K562 (cell line): ENCODE measurements around the gene TXNL1. TPM values are rescaled to one million over a fixed set of nuclear protein-coding genes. Genes with fewer than 3 reads are reported as not detected.

Source experiments
- ERF ChIP-seq: fragments of 450-650 bp; formaldehyde crosslinking; IDR thresholded peaks from 2 replicates; pipeline ENCODE4 v1.4.0; 2020; ENCODE audit warnings: mild to moderate bottlenecking, mixed read lengths
- HNRNPH1 ChIP-seq: fragments of 200-400 bp; formaldehyde crosslinking; optimal IDR thresholded peaks from 2 replicates; pipeline ENCODE3; 2017; ENCODE audit warnings: low read depth, mild to moderate bottlenecking, low read length, moderate library complexity
- HNRNPK ChIP-seq: fragments of 200-400 bp; formaldehyde crosslinking; IDR thresholded peaks from one replicate; pipeline ENCODE4 v1.6.1; 2018; ENCODE audit warnings: mild to moderate bottlenecking, low read depth, low read length; ENCODE audit not compliant: poor library complexity, severe bottlenecking
- PKNOX1 ChIP-seq: fragments of 450-650 bp; IDR thresholded peaks from 2 replicates; pipeline ENCODE4 v1.6.1; 2016
- SMARCB1 ChIP-seq: IDR thresholded peaks from 2 replicates; pipeline ENCODE4 v1.6.1; 2011; ENCODE audit warnings: improper control_type of control experiment, low read depth; ENCODE audit not compliant: insufficient read length
- SRF ChIP-seq, 2 experiments: fragments of 250-450, 450-650 bp in 1 of 2; sonication (Bioruptor Pico) in 1 of 2; sonication (generic) in 1 of 2; formaldehyde crosslinking; IDR thresholded peaks; 2 replicates each; pipeline versions ENCODE4 v1.5.0 to v1.5.1; 2020 to 2022; ENCODE audit warnings: mild to moderate bottlenecking in 1 of 2, missing genetic modification reagents in 1 of 2
- WHSC1 ChIP-seq: IDR thresholded peaks from one replicate; pipeline ENCODE4 v1.6.1; 2012; ENCODE audit warnings: low read length, control low read depth, inconsistent platforms
- ZBTB5 ChIP-seq: fragments of 450-650 bp; IDR thresholded peaks from 2 replicates; pipeline ENCODE4 v1.6.1; 2017; ENCODE audit warnings: antibody characterized with exemption
- ZNF175 ChIP-seq: fragments of 200-800 bp; sonication (Bioruptor generic); IDR thresholded peaks from 2 replicates; pipeline ENCODE4 v1.6.1; 2016; ENCODE audit warnings: low read depth, mild to moderate bottlenecking, missing genetic modification characterization, missing compliant biosample characterization
- ZNF668 ChIP-seq: fragments of 250-450 bp; sonication (Bioruptor Pico); IDR thresholded peaks from 2 replicates; pipeline ENCODE4 v1.8.0; 2022; ENCODE audit warnings: mild to moderate bottlenecking, inconsistent platforms
- polyA plus RNA-seq, 8 experiments: library from polyadenylated mRNA; depleted of rRNA in 4 of 8; stranded (reverse) in 5 of 8; unstranded in 3 of 8; fragments of >200 nt; fragmentation: Nextera tagmentation in 2 of 8; fragmentation: Illumina TruSeq in 1 of 8; extraction: Ambion mirVana in 2 of 8; extraction: Trizol in 1 of 8; gene quantifications; 2 replicates each; pipeline versions ENCODE4 v1.2.1 to v1.2.3, GENCODE V29; 2011 to 2014; ENCODE audit warnings: inconsistent platforms in 1 of 8, missing spikeins in 1 of 8
- total RNA-seq, 7 experiments: library from RNA; depleted of rRNA in 6 of 7; stranded (reverse); fragments of >200 nt in 6 of 7; fragmentation: Illumina TruSeq in 2 of 7; extraction: Trizol in 2 of 7; gene quantifications; 2 replicates each; pipeline versions ENCODE4 v1.2.1 to v1.2.3, GENCODE V29; 2011 to 2021; ENCODE audit warnings: low replicate concordance in 1 of 7
- TF ChIP-seq, protein P1 (sequence below): fragments of 250-450 bp; sonication (Bioruptor Pico); IDR thresholded peaks from 2 replicates; pipeline ENCODE4 v1.5.0; 2021; ENCODE audit warnings: mild to moderate bottlenecking, moderate library complexity
- TF ChIP-seq, protein P2 (sequence below): fragments of 250-450 bp; sonication (Bioruptor Pico); IDR thresholded peaks from 2 replicates; pipeline ENCODE4 v1.5.0; 2022; ENCODE audit warnings: mild to moderate bottlenecking
- TF ChIP-seq, protein P3 (sequence below): sonication (generic); formaldehyde crosslinking; IDR thresholded peaks from 2 replicates; pipeline ENCODE4 v1.8.0; 2022; ENCODE audit warnings: mild to moderate bottlenecking, missing genetic modification reagents
- TF ChIP-seq, protein P4 (sequence below): fragments of 450-650 bp; formaldehyde crosslinking; conservative IDR thresholded peaks from 2 replicates; pipeline ENCODE4 v1.4.0; 2022; ENCODE audit warnings: mild to moderate bottlenecking, missing genetic modification characterization

TXNL1 gene
- total and polyA plus RNA-seq, 9 of the 15 experiments (the other 6 are each of a cell fraction or from before 2014, with no cell fraction given): 45.4 to 103 (median 65.7) TPM

GRCh38 chr18:56650944-56651770 is 12.8 kb upstream of the TXNL1 start, which contains the start of gene WDR7 (continued):
- TF ChIP-seq SMARCB1 (no peak), SRF (CRISPR knock-in tag; IDR thresholded peaks at IDR 0.05) (no peak; a peak in 1 of 4 replicates), WHSC1 (no peak), PKNOX1 (peak; percentile 92), ZBTB5 (no peak), ERF (CRISPR knock-in tag) (no peak), ZNF175 (CRISPR knock-in tag) (no peak), ZNF668 (no peak), HNRNPK (no peak), HNRNPH1 (no peak)
- TF ChIP-seq, protein P1, sequence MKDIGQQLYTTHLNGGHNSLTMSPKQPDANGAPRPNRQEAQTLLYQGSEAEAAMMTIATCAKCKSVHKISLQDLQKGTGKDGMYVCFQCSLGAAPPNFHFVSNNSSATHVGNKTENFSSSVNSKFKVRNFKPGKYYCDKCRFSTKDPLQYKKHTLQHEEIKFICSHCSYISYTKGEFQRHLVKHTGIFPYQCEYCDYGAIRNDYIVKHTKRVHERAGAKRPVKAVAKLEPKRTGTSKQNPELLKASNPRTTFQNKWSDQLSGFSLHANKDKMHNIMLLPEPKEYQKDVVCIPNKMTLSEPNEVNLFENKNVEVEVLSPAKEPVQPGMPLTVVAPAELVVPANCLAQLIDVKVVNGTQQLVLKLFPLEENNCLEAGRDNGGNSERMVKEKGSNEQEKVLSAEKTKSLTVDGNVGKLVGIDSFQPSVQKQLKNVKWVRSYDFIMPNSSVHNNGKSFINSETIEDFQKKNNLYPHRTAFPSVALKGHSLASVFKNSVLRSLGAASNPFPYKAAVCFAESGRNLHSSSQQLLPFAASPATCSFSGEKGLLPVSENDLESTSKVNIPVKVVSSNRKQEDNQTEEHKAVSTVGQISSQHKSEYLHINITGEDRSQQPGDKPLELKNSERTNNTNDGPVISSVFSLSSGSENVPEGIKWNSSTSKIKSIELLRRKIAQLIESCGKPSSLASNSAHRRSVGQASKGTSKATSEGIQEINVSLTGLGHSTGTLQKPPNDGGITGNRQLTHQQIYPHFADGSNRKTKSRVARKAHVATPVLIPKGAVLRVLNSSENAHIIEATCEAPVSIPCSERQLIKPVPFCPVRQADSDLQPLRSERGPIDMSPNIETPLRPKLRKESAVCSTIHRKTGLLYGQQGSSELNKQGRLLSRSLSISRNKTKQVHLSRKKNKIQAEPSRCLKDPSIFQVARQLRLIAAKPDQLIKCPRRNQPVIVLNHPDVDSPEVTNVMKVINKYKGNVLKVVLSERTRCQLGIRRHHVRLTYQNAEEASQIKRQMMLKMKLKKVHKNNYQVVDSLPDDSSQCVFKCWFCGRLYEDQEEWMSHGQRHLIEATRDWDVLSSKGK: no peak
- TF ChIP-seq, protein P2, sequence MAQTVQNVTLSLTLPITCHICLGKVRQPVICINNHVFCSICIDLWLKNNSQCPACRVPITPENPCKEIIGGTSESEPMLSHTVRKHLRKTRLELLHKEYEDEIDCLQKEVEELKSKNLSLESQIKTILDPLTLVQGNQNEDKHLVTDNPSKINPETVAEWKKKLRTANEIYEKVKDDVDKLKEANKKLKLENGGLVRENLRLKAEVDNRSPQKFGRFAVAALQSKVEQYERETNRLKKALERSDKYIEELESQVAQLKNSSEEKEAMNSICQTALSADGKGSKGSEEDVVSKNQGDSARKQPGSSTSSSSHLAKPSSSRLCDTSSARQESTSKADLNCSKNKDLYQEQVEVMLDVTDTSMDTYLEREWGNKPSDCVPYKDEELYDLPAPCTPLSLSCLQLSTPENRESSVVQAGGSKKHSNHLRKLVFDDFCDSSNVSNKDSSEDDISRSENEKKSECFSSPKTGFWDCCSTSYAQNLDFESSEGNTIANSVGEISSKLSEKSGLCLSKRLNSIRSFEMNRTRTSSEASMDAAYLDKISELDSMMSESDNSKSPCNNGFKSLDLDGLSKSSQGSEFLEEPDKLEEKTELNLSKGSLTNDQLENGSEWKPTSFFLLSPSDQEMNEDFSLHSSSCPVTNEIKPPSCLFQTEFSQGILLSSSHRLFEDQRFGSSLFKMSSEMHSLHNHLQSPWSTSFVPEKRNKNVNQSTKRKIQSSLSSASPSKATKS (CRISPR knock-in tag): no peak
- TF ChIP-seq, protein P3, sequence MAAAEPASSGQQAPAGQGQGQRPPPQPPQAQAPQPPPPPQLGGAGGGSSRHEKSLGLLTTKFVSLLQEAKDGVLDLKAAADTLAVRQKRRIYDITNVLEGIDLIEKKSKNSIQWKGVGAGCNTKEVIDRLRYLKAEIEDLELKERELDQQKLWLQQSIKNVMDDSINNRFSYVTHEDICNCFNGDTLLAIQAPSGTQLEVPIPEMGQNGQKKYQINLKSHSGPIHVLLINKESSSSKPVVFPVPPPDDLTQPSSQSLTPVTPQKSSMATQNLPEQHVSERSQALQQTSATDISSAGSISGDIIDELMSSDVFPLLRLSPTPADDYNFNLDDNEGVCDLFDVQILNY (CRISPR knock-in tag): no peak
- TF ChIP-seq, protein P4, sequence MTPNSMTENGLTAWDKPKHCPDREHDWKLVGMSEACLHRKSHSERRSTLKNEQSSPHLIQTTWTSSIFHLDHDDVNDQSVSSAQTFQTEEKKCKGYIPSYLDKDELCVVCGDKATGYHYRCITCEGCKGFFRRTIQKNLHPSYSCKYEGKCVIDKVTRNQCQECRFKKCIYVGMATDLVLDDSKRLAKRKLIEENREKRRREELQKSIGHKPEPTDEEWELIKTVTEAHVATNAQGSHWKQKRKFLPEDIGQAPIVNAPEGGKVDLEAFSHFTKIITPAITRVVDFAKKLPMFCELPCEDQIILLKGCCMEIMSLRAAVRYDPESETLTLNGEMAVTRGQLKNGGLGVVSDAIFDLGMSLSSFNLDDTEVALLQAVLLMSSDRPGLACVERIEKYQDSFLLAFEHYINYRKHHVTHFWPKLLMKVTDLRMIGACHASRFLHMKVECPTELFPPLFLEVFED (CRISPR knock-in tag): no peak
